Measurements from ENCODE around the gene LRRC28. TPM values are rescaled to one million over a fixed set of nuclear protein-coding genes. Genes with fewer than 3 reads are reported as not detected.

Gene LRRC28
- total RNA-seq, 3 donors from 2014 or later (not counting 1 experiment from before 2014, with no cell fraction given) = 18.2 to 20.9 (median 18.7) TPM

Other genes with a start within 250 kb of the LRRC28 start
- not detected for gene PGPEP1L, start 243.7 kb upstream of the LRRC28 start, total RNA-seq
- under 1 TPM; 0.11 to 0.48 (median 0.42) TPM for gene SYNM, start 146.4 kb upstream of the LRRC28 start, total RNA-seq
- 1 to 10 TPM in 2 of 3 donors, under 1 TPM in 1; 0.75 to 1.1 (median 1.0) TPM for gene TTC23, start 1.9 kb upstream of the LRRC28 start, total RNA-seq